EH (cell line): ENCODE measurements around the gene UNKL.
"Not testable (repeated sequence)": the region's sequence is repeated elsewhere in the genome, so short reads cannot be mapped to it uniquely, and the experiment has no call there.

Experiments used
- DNase-seq: peaks from one replicate; pipeline ENCODE4 v3.0.0-alpha.2; 2015; ENCODE audit warnings: low read depth

UNKL gene

GRCh38 chr16:1445518-1446203 is 31.2 kb upstream of the UNKL start:
- no peak for DNase-seq

GRCh38 chr16:1444730-1445517 is 30.4 kb upstream of the UNKL start:
- DNase-seq, result no peak

- no peak for DNase-seq
These were observed 29.7 kb upstream of the UNKL start, which contains the start of gene CCDC154 for GRCh38 chr16:1443980-1444729. Gene CCDC154, minus strand, starts transcription at chr16:1444556. Its CDS starts 234 bp downstream, at chr16:1444322.

- DNase-seq, result no peak
These were observed 29.0 kb upstream of the UNKL start for GRCh38 chr16:1443403-1443973.

- no peak for DNase-seq
These were observed 28.2 kb upstream of the UNKL start for GRCh38 chr16:1442697-1443096.

- no peak for DNase-seq
These were observed 26.9 kb upstream of the UNKL start for GRCh38 chr16:1441391-1441829.

- DNase-seq, result not testable (repeated sequence)
These were observed 25.2 kb upstream of the UNKL start for GRCh38 chr16:1439699-1440074.

GRCh38 chr16:1439058-1439698 is 24.7 kb upstream of the UNKL start:
- DNase-seq, result no peak

- DNase-seq, result no peak
These were observed 23.9 kb upstream of the UNKL start for GRCh38 chr16:1438229-1439057.

- DNase-seq, result no peak
These were observed 23.1 kb upstream of the UNKL start for GRCh38 chr16:1437606-1438005.

- DNase-seq, result no peak
These were observed 22.3 kb upstream of the UNKL start for GRCh38 chr16:1436731-1437355.

GRCh38 chr16:1435921-1436697 is 21.6 kb upstream of the UNKL start:
- no peak for DNase-seq

GRCh38 chr16:1434644-1435592 is 20.4 kb upstream of the UNKL start:
- no peak for DNase-seq

- no peak for DNase-seq
These were observed 19.3 kb upstream of the UNKL start for GRCh38 chr16:1433756-1434155.

- DNase-seq, result no peak
These were observed 18.7 kb upstream of the UNKL start for GRCh38 chr16:1433263-1433560.

- no peak for DNase-seq
These were observed 18.1 kb upstream of the UNKL start for GRCh38 chr16:1432388-1433262.

- no peak for DNase-seq
These were observed 17.2 kb upstream of the UNKL start for GRCh38 chr16:1431497-1432270.
